K562 (cell line): ENCODE results near the gene ISL1. TPM values are rescaled to one million over a fixed set of nuclear protein-coding genes. Genes with fewer than 3 reads are reported as not detected.

ENCODE experiments used
- ATAC-seq: fragments of 200-7000 bp; cut with Tn5 transposase; 3 replicates; pipeline ENCODE4 v1.9.1; 2020; ENCODE audit warnings: moderate library complexity
- BruUV-seq: library from RNA; stranded (reverse); fragments of 400-500 nt; replicated peaks from 2 replicates; lab custom pipeline; 2021; lab: Mats Ljungman, UMichigan
- CTCF ChIA-PET: fragments of 300-600 bp; formaldehyde crosslinking; extraction: SDS; loops from one replicate; lab custom pipeline; 2021; ENCODE audit warnings: low intra/inter-chr PET ratio; lab: Yijun Ruan, JAX
- POLR2A ChIA-PET: fragments of 300-600, 350-650 bp; sonication (Branson Sonifier 250); formaldehyde crosslinking; extraction: SDS; loops from one replicate; lab custom pipeline; 2021; ENCODE audit warnings: antibody characterized with exemption, inconsistent platforms; lab: Yijun Ruan, JAX
- DNase-seq, 4 experiments: peaks; one replicate each; pipeline versions ENCODE4 v3.0.0 to v3.0.0-alpha.2; 2011 to 2018; ENCODE audit warnings: low spot score in 3 of 4, mixed read lengths in 3 of 4; ENCODE audit errors: extremely low read depth in 1 of 4
- FAIRE-seq: peaks from 2 replicates; lab custom pipeline; 2011; peaks lifted over from hg19 to GRCh38; lab: Jason Lieb, UNC
- H2AFZ ChIP-seq: 2 replicates; pipeline ENCODE4 v1.6.0; 2011; ENCODE audit warnings: low read depth, low read length, control low read depth, inconsistent platforms
- H3K27ac ChIP-seq: fragments of 200-600 bp; 3 replicates; pipeline ENCODE4 v1.8.0; 2011; ENCODE audit warnings: low read depth, mild to moderate bottlenecking, control low read depth, inconsistent platforms, low read length, moderate library complexity, mixed read lengths; ENCODE audit errors: extremely low read depth
- H3K27me3 ChIP-seq, 2 experiments: fragments of 300-600 bp in 1 of 2; 2 replicates in 1 of 2; 3 replicates in 1 of 2; pipeline versions ENCODE4 v1.6.0 to v1.8.0; 2011; ENCODE audit warnings: inconsistent platforms in 2 of 2, low read length in 2 of 2, mild to moderate bottlenecking in 1 of 2, mixed read lengths in 1 of 2, moderate library complexity in 1 of 2; ENCODE audit not compliant: control insufficient read depth in 2 of 2, insufficient read depth in 2 of 2
- H3K36me3 ChIP-seq: fragments of 300-600 bp; 3 replicates; pipeline ENCODE4 v1.8.0; 2011; ENCODE audit warnings: mild to moderate bottlenecking, low read length, inconsistent platforms; ENCODE audit not compliant: control insufficient read depth, insufficient read depth
- H3K4me1 ChIP-seq, 2 experiments: fragments of 200-600 bp in 1 of 2; replicated peaks in 1 of 2; 2 replicates in 1 of 2; 3 replicates in 1 of 2; pipeline versions ENCODE4 v1.5.1 to v1.8.0; 2011; ENCODE audit warnings: inconsistent platforms in 2 of 2, low read length in 2 of 2, mild to moderate bottlenecking in 1 of 2, mixed read lengths in 1 of 2, moderate library complexity in 1 of 2; ENCODE audit not compliant: control insufficient read depth in 2 of 2, insufficient read depth in 2 of 2
- H3K4me2 ChIP-seq: 2 replicates; pipeline ENCODE4 v1.6.1; 2011; ENCODE audit warnings: low read length, control low read depth, inconsistent platforms, mixed read lengths; ENCODE audit not compliant: insufficient read depth
- H3K4me3 ChIP-seq: fragments of 200-600 bp; sonication (generic), shearing (Covaris generic); 2 replicates; pipeline ENCODE4 v1.5.1; 2016; ENCODE audit warnings: control low read depth, inconsistent platforms
- H3K79me2 ChIP-seq: fragments of 200-600 bp; 3 replicates; pipeline ENCODE4 v1.8.0; 2011; ENCODE audit warnings: low read length, inconsistent platforms; ENCODE audit not compliant: control insufficient read depth, insufficient read depth
- H3K9ac ChIP-seq, 2 experiments: 2 replicates each; pipeline versions ENCODE4 v1.6.0 to v1.6.1; 2011; ENCODE audit warnings: low read depth in 2 of 2, low read length in 2 of 2, control low read depth in 1 of 2, inconsistent platforms in 1 of 2, mild to moderate bottlenecking in 1 of 2, mixed read lengths in 1 of 2; ENCODE audit not compliant: insufficient read depth in 1 of 2
- H3K9me1 ChIP-seq: one replicate; pipeline ENCODE4 v1.6.0; 2011; ENCODE audit warnings: inconsistent platforms, mild to moderate bottlenecking, low read length, moderate library complexity; ENCODE audit not compliant: control insufficient read depth, insufficient read depth
- H3K9me3 ChIP-seq: replicated peaks from 2 replicates; pipeline ENCODE4 v1.5.1; 2011; ENCODE audit warnings: low read depth, low read length, inconsistent platforms; ENCODE audit not compliant: control insufficient read depth, insufficient read depth
- H4K20me1 ChIP-seq: replicated peaks from 2 replicates; pipeline ENCODE4 v1.6.1; 2011; ENCODE audit warnings: low read length, inconsistent platforms, mixed read lengths; ENCODE audit not compliant: control insufficient read depth, insufficient read depth
- BRD9 ChIP-seq: fragments of 450-650 bp; IDR thresholded peaks from 2 replicates; pipeline ENCODE4 v1.6.1; 2018; ENCODE audit warnings: low read depth; ENCODE audit not compliant: partially characterized antibody
- CBFB ChIP-seq: sonication (generic); formaldehyde crosslinking; IDR thresholded peaks from 2 replicates; pipeline ENCODE4 v1.4.0; 2020; ENCODE audit warnings: mild to moderate bottlenecking, missing genetic modification reagents
- EHMT2 ChIP-seq: fragments of 450-650 bp; IDR thresholded peaks from 2 replicates; pipeline ENCODE4 v1.6.1; 2018; ENCODE audit warnings: antibody characterized with exemption
- PHF20 ChIP-seq: fragments of 450-650 bp; IDR thresholded peaks from 2 replicates; pipeline ENCODE4 v1.6.1; 2018; ENCODE audit not compliant: partially characterized antibody
- RB1 ChIP-seq: fragments of 450-650 bp; IDR thresholded peaks from 2 replicates; pipeline ENCODE4 v1.6.1; 2017; ENCODE audit warnings: low read depth, mild to moderate bottlenecking
- RBM34 ChIP-seq: fragments of 200-400 bp; formaldehyde crosslinking; IDR thresholded peaks from 2 replicates; pipeline ENCODE4 v1.6.1; 2018; ENCODE audit warnings: low read length, borderline replicate concordance; ENCODE audit not compliant: insufficient read depth
- STAT5A ChIP-seq: IDR thresholded peaks from 2 replicates; pipeline ENCODE4 v1.6.1; 2012; ENCODE audit warnings: low read length, inconsistent platforms, borderline replicate concordance
- SUPT5H ChIP-seq: fragments of 450-650 bp; IDR thresholded peaks from 2 replicates; pipeline ENCODE4 v1.6.1; 2016
- ZFX ChIP-seq: sonication (generic); formaldehyde crosslinking; IDR thresholded peaks from 2 replicates; pipeline ENCODE4 v1.8.0; 2022; ENCODE audit warnings: mild to moderate bottlenecking, missing genetic modification reagents, moderate library complexity
- ZNF384 ChIP-seq: IDR thresholded peaks from 2 replicates; pipeline ENCODE4 v1.6.1; 2012; ENCODE audit warnings: low read depth, low read length, improper control_type of control experiment
- ZNF408 ChIP-seq: fragments of 250-450 bp; sonication (Bioruptor Pico); IDR thresholded peaks from 2 replicates; pipeline ENCODE4 v1.4.0; 2020; ENCODE audit warnings: low read depth, mild to moderate bottlenecking, moderate library complexity
- ZNF79 ChIP-seq: fragments of 250-450 bp; sonication (Bioruptor Pico); IDR thresholded peaks from 2 replicates; pipeline ENCODE4 v1.4.0; 2020; ENCODE audit warnings: low read depth, mild to moderate bottlenecking, moderate library complexity
- WGBS: fragments of 100-300 bp; shearing (Covaris generic); methylation state at CpG from one replicate; pipeline ENCODE4 v1.1.6; 2016; ENCODE audit warnings: low coverage, mixed read lengths; ENCODE audit not compliant: insufficient coverage; ENCODE audit errors: missing lambda C conversion rate; 5-methylcytosine and 5-hydroxymethylcytosine counted together
- in situ Hi-C: fragments of 300-500 bp; cut with MboI; formaldehyde crosslinking; loops from 4 replicates; pipeline ENCODE4 v1.15.0; 2018; ENCODE audit warnings: inconsistent platforms, mixed read lengths
- intact Hi-C: fragments of 100-400 bp; cut with micrococcal nuclease; formaldehyde crosslinking; loops from 2 replicates; pipeline ENCODE4 v1.14.2; 2022
- polyA plus RNA-seq, 8 experiments: library from polyadenylated mRNA; depleted of rRNA in 4 of 8; stranded (reverse) in 5 of 8; unstranded in 3 of 8; fragments of >200 nt; fragmentation: Nextera tagmentation in 2 of 8; fragmentation: Illumina TruSeq in 1 of 8; extraction: Ambion mirVana in 2 of 8; extraction: Trizol in 1 of 8; gene quantifications; 2 replicates each; pipeline versions ENCODE4 v1.2.1 to v1.2.3, GENCODE V29; 2011 to 2014; ENCODE audit warnings: inconsistent platforms in 1 of 8, missing spikeins in 1 of 8
- total RNA-seq, 7 experiments: library from RNA; depleted of rRNA in 6 of 7; stranded (reverse); fragments of >200 nt in 6 of 7; fragmentation: Illumina TruSeq in 2 of 7; extraction: Trizol in 2 of 7; gene quantifications; 2 replicates each; pipeline versions ENCODE4 v1.2.1 to v1.2.3, GENCODE V29; 2011 to 2021; ENCODE audit warnings: low replicate concordance in 1 of 7
- TF ChIP-seq, protein P1 (sequence below), 2 experiments: fragments of 450-650 bp in 1 of 2; sonication (generic) in 1 of 2; formaldehyde crosslinking; conservative IDR thresholded peaks; 2 replicates each; pipeline versions ENCODE4 v1.4.0 to v1.8.1; 2020 to 2022; ENCODE audit warnings: mild to moderate bottlenecking in 1 of 2, missing genetic modification reagents in 1 of 2
- TF ChIP-seq, protein P2 (sequence below): fragments of 250-450 bp; sonication (Bioruptor Pico); IDR thresholded peaks from 2 replicates; pipeline ENCODE4 v1.8.0; 2021; ENCODE audit warnings: moderate library complexity, mild to moderate bottlenecking, inconsistent platforms
- TF ChIP-seq, protein P3 (sequence below): sonication (generic); formaldehyde crosslinking; IDR thresholded peaks from 2 replicates; pipeline ENCODE4 v1.8.1; 2022; ENCODE audit warnings: missing genetic modification reagents
- TF ChIP-seq, protein P4 (sequence below): fragments of 450-650 bp; formaldehyde crosslinking; IDR thresholded peaks from 2 replicates; pipeline ENCODE4 v1.4.0; 2020; ENCODE audit warnings: mild to moderate bottlenecking, moderate library complexity

The ISL1 gene
- total and polyA plus RNA-seq, 9 of the 15 experiments (the other 6 are each of a cell fraction or from before 2014, with no cell fraction given) = not detected

DNA sequence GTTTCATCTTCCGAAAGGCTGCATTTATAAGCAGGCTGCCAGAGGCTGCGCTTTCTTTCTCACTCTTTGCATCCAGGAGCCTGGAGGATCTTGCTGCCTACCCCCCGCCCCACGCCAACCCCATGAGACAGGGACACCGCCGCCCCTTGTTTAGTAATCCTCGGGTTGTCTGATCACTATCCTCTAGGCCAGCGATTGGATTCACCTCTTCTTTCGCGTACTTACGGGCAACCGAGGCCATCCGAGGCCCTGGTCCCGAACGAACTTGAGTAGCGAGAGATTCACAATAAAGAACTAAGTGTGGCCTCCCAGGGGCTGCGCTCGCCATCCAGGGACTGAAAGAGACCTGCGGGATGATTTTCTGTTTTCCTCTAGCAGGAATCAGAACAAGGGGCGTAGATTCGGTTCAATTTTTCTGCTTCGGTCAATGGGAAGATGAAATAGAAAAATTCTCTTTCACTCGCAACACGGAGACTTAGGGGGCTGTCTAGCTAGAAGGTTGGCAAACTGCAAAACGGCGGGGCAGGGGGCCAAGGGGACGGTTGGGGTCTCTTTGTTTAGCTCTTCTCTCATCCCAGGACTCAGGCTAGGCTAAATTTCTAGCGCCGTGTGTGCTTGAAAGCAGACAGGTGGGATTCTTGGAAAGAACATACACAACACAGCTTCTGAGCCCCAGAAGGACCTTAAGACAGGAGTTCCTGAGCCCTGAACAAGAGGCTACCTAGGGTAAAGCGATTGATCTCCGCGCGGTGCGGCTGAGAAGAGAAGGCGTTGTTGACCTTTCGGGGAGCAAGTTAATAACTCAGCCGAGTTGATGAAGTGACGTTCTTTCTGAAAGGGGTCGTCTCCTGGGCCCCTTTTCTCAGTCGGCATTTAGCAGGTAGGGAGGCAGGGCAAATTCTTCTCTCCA, 5.8 kb upstream of the ISL1 start:
- H3K4me3 ChIP-seq = no peak overlapping the region
- no TSS peak for BruUV-seq
- H3K4me1 ChIP-seq = no peaks in the 10 kb centered on the region
- intact Hi-C loops (no loop called here), in situ Hi-C loops (loop anchor here (25.0 kb wide), 1 partner anchor 1285 kb away; no protein-coding TSS in a partner anchor)
- FAIRE-seq (no peak), DNase-seq (no peak), ATAC-seq (no peak)
- no peaks in the 10 kb centered on the region for H3K9me1 ChIP-seq
- no peak overlapping the region for H3K9ac ChIP-seq
- no peaks in the 10 kb centered on the region for H3K79me2 ChIP-seq
- WGBS = 4% methylated on average over 37 of the region's 40 CpGs
- H3K36me3 ChIP-seq = no peaks in the 10 kb centered on the region
- peaks cover 5 to 9% of the 10 kb centered on the region in 2 experiments; a peak in 3 of 5 replicates for H3K27me3 ChIP-seq
- H4K20me1 ChIP-seq = no peaks in the 10 kb centered on the region
- no peak overlapping the region for H3K4me2 ChIP-seq
- POLR2A ChIA-PET = no interaction called here
- CTCF ChIA-PET = no interaction called here
- H3K9me3 ChIP-seq = no peaks in the 10 kb centered on the region
- no peak for TF ChIP-seq ZNF79 (CRISPR knock-in tag)
- TF ChIP-seq, protein P1, sequence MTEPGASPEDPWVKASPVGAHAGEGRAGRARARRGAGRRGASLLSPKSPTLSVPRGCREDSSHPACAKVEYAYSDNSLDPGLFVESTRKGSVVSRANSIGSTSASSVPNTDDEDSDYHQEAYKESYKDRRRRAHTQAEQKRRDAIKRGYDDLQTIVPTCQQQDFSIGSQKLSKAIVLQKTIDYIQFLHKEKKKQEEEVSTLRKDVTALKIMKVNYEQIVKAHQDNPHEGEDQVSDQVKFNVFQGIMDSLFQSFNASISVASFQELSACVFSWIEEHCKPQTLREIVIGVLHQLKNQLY (CRISPR knock-in tag; conservative IDR thresholded peaks at IDR 0.05) = no peak
- TF ChIP-seq PHF20 = no peak
- TF ChIP-seq, protein P2, sequence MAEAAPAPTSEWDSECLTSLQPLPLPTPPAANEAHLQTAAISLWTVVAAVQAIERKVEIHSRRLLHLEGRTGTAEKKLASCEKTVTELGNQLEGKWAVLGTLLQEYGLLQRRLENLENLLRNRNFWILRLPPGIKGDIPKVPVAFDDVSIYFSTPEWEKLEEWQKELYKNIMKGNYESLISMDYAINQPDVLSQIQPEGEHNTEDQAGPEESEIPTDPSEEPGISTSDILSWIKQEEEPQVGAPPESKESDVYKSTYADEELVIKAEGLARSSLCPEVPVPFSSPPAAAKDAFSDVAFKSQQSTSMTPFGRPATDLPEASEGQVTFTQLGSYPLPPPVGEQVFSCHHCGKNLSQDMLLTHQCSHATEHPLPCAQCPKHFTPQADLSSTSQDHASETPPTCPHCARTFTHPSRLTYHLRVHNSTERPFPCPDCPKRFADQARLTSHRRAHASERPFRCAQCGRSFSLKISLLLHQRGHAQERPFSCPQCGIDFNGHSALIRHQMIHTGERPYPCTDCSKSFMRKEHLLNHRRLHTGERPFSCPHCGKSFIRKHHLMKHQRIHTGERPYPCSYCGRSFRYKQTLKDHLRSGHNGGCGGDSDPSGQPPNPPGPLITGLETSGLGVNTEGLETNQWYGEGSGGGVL (CRISPR knock-in tag) = no peak
- no peak for TF ChIP-seq ZFX (CRISPR knock-in tag)
- no peak for TF ChIP-seq SUPT5H
- no peak for TF ChIP-seq ZNF384
- TF ChIP-seq BRD9 = no peak
- TF ChIP-seq, protein P3, sequence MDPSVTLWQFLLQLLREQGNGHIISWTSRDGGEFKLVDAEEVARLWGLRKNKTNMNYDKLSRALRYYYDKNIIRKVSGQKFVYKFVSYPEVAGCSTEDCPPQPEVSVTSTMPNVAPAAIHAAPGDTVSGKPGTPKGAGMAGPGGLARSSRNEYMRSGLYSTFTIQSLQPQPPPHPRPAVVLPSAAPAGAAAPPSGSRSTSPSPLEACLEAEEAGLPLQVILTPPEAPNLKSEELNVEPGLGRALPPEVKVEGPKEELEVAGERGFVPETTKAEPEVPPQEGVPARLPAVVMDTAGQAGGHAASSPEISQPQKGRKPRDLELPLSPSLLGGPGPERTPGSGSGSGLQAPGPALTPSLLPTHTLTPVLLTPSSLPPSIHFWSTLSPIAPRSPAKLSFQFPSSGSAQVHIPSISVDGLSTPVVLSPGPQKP (CRISPR knock-in tag) = no peak
- TF ChIP-seq, protein P4, sequence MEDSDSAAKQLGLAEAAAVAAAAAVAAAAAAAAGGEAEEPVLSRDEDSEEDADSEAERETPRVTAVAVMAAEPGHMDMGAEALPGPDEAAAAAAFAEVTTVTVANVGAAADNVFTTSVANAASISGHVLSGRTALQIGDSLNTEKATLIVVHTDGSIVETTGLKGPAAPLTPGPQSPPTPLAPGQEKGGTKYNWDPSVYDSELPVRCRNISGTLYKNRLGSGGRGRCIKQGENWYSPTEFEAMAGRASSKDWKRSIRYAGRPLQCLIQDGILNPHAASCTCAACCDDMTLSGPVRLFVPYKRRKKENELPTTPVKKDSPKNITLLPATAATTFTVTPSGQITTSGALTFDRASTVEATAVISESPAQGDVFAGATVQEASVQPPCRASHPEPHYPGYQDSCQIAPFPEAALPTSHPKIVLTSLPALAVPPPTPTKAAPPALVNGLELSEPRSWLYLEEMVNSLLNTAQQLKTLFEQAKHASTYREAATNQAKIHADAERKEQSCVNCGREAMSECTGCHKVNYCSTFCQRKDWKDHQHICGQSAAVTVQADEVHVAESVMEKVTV (CRISPR knock-in tag) = no peak
- no peak for TF ChIP-seq RB1
- no peak for TF ChIP-seq STAT5A
- no peak for TF ChIP-seq RBM34
- no peak for TF ChIP-seq EHMT2
- TF ChIP-seq ZNF408 (CRISPR knock-in tag) = no peak
- no peak for TF ChIP-seq CBFB (CRISPR knock-in tag)
- no peak overlapping the region for H2AFZ ChIP-seq
- H3K27ac ChIP-seq = no peak overlapping the region
